WERI-Rb-1 (cell line): Measurements from ENCODE around the gene TBX15.

Source experiments
- DNase-seq: peaks from one replicate; pipeline ENCODE4 v3.0.0-alpha.2; 2020
- H3K27ac ChIP-seq: fragments of 250-450 bp; sonication (Bioruptor Pico); 2 replicates; pipeline ENCODE4 v1.5.1; 2020; ENCODE audit warnings: mild to moderate bottlenecking, moderate library complexity
- H3K27me3 ChIP-seq: fragments of 250-450 bp; sonication (Bioruptor Pico); 2 replicates; pipeline ENCODE4 v1.5.1; 2021; ENCODE audit warnings: mild to moderate bottlenecking, low read depth, moderate library complexity; ENCODE audit not compliant: insufficient read depth, severe bottlenecking
- H3K36me3 ChIP-seq: fragments of 250-450 bp; sonication (Bioruptor Pico); 2 replicates; pipeline ENCODE4 v1.5.1; 2020; ENCODE audit warnings: mild to moderate bottlenecking, moderate library complexity
- H3K4me3 ChIP-seq: 2 replicates; pipeline ENCODE4 v1.5.1; 2011; ENCODE audit warnings: low read depth, mild to moderate bottlenecking, control low read depth, low read length
- H3K9me3 ChIP-seq: fragments of 250-450 bp; sonication (Bioruptor Pico); 2 replicates; pipeline ENCODE4 v1.5.1; 2021; ENCODE audit warnings: mild to moderate bottlenecking, moderate library complexity; ENCODE audit not compliant: severe bottlenecking
- CTCF ChIP-seq: IDR thresholded peaks from 2 replicates; pipeline ENCODE4 v1.5.1; 2011; ENCODE audit warnings: low read depth, mild to moderate bottlenecking, control low read depth, inconsistent platforms, low read length

TBX15 gene

GRCh38 chr1:118902299-118902698 lies 85.8 kb downstream of the TBX15 start:
- H3K36me3 ChIP-seq: no peaks in the 10 kb centered on the region
- H3K27me3 ChIP-seq: no peaks in the 10 kb centered on the region
- no peak overlapping the region for H3K4me3 ChIP-seq
- DNase-seq: no peak
- H3K9me3 ChIP-seq: no peaks in the 10 kb centered on the region
- no peak for TF ChIP-seq CTCF
- H3K27ac ChIP-seq: no peak overlapping the region

GRCh38 chr1:118900643-118901440 lies 87.3 kb downstream of the TBX15 start:
- DNase-seq: no peak
- Histone ChIP-seq H3K36me3 (no peaks in the 10 kb centered on the region), H3K27ac (no peak overlapping the region), H3K4me3 (no peak overlapping the region), H3K27me3 (no peaks in the 10 kb centered on the region), H3K9me3 (no peaks in the 10 kb centered on the region)
- TF ChIP-seq CTCF: no peak

- DNase-seq: no peak
- Histone ChIP-seq H3K36me3 (no peaks in the 10 kb centered on the region), H3K27me3 (no peaks in the 10 kb centered on the region), H3K27ac (no peak overlapping the region), H3K4me3 (no peak overlapping the region), H3K9me3 (no peaks in the 10 kb centered on the region)
- TF ChIP-seq CTCF: no peak
Observed at GRCh38 chr1:118899340-118899739, 88.8 kb downstream of the TBX15 start.

GRCh38 chr1:118898712-118899111 lies 89.4 kb downstream of the TBX15 start:
- Histone ChIP-seq H3K4me3 (no peak overlapping the region), H3K27me3 (no peaks in the 10 kb centered on the region), H3K36me3 (no peaks in the 10 kb centered on the region), H3K27ac (no peak overlapping the region), H3K9me3 (no peaks in the 10 kb centered on the region)
- no peak for TF ChIP-seq CTCF
- no peak for DNase-seq

- H3K36me3 ChIP-seq: no peaks in the 10 kb centered on the region
- no peaks in the 10 kb centered on the region for H3K9me3 ChIP-seq
- no peak overlapping the region for H3K4me3 ChIP-seq
- H3K27me3 ChIP-seq: no peaks in the 10 kb centered on the region
- no peak overlapping the region for H3K27ac ChIP-seq
- TF ChIP-seq CTCF: no peak
- no peak for DNase-seq
Observed at GRCh38 chr1:118896416-118896815, 91.7 kb downstream of the TBX15 start.

GRCh38 chr1:118894836-118895235 lies 93.3 kb downstream of the TBX15 start:
- DNase-seq: no peak
- no peaks in the 10 kb centered on the region for H3K27me3 ChIP-seq
- no peak for TF ChIP-seq CTCF
- no peaks in the 10 kb centered on the region for H3K36me3 ChIP-seq
- H3K4me3 ChIP-seq: no peak overlapping the region
- no peaks in the 10 kb centered on the region for H3K9me3 ChIP-seq
- H3K27ac ChIP-seq: no peak overlapping the region
